Mesenchymal stem cell (in vitro differentiated cells and primary cell): ENCODE measurements around the gene DENND2D. TPM values are rescaled to one million over a fixed set of nuclear protein-coding genes. Genes with fewer than 3 reads are reported as not detected.

Source experiments
- DNase-seq: peaks from one replicate; pipeline ENCODE4 v3.0.0-alpha.2; 2013
- H2AFZ ChIP-seq: one replicate; pipeline ENCODE4 v1.6.1; 2013; ENCODE audit warnings: low read depth, mild to moderate bottlenecking, control low read depth, inconsistent platforms, low read length, moderate library complexity
- H2AK5ac ChIP-seq: 2 replicates; pipeline ENCODE4 v1.6.1; 2013; ENCODE audit warnings: low read length, moderate library complexity, mild to moderate bottlenecking, inconsistent platforms; ENCODE audit not compliant: severe bottlenecking
- H2BK120ac ChIP-seq: one replicate; pipeline ENCODE4 v1.6.1; 2013; ENCODE audit warnings: low read depth, mild to moderate bottlenecking, inconsistent platforms, low read length, moderate library complexity
- H2BK12ac ChIP-seq, 2 experiments: one replicate each; pipeline ENCODE4 v1.6.1; 2013; ENCODE audit warnings: inconsistent platforms in 2 of 2, low read length in 2 of 2, mild to moderate bottlenecking in 2 of 2, moderate library complexity in 2 of 2, control low read depth in 1 of 2
- H2BK15ac ChIP-seq: one replicate; pipeline ENCODE4 v1.6.1; 2013; ENCODE audit warnings: mild to moderate bottlenecking, low read depth, inconsistent platforms; ENCODE audit not compliant: poor library complexity, severe bottlenecking
- H2BK5ac ChIP-seq: 2 replicates; pipeline ENCODE4 v1.6.1; 2013; ENCODE audit warnings: low read depth, mild to moderate bottlenecking, low read length, control low read depth, inconsistent platforms; ENCODE audit not compliant: poor library complexity, severe bottlenecking
- H3K14ac ChIP-seq, 2 experiments: one replicate each; pipeline ENCODE4 v1.6.1; 2013; ENCODE audit warnings: inconsistent platforms in 2 of 2, low read length in 2 of 2, control low read depth in 1 of 2, mild to moderate bottlenecking in 1 of 2, moderate library complexity in 1 of 2
- H3K18ac ChIP-seq, 2 experiments: one replicate each; pipeline ENCODE4 v1.6.1; 2013; ENCODE audit warnings: inconsistent platforms in 2 of 2, low read length in 2 of 2, control low read depth in 1 of 2, low read depth in 1 of 2, mild to moderate bottlenecking in 1 of 2
- H3K23ac ChIP-seq, 2 experiments: one replicate each; pipeline ENCODE4 v1.6.1; 2013; ENCODE audit warnings: inconsistent platforms in 2 of 2, low read length in 2 of 2, mild to moderate bottlenecking in 2 of 2, moderate library complexity in 2 of 2, control low read depth in 1 of 2
- H3K27ac ChIP-seq: 2 replicates; pipeline ENCODE4 v1.5.1; 2013; ENCODE audit warnings: mild to moderate bottlenecking, moderate library complexity, low read length, control low read depth, inconsistent platforms; ENCODE audit not compliant: poor library complexity, severe bottlenecking
- H3K27me3 ChIP-seq, 2 experiments: 2 replicates each; pipeline versions ENCODE4 v1.6.1 to v1.7.0; 2013; ENCODE audit warnings: low read length in 2 of 2, mild to moderate bottlenecking in 2 of 2, moderate library complexity in 2 of 2, control low read depth in 1 of 2, inconsistent platforms in 1 of 2; ENCODE audit not compliant: control insufficient read depth in 1 of 2, insufficient read depth in 1 of 2
- H3K36me3 ChIP-seq, 2 experiments: 2 replicates each; pipeline versions ENCODE4 v1.6.1 to v1.7.0; 2013; ENCODE audit warnings: low read length in 2 of 2, control low read depth in 1 of 2, inconsistent platforms in 1 of 2, low read depth in 1 of 2, mild to moderate bottlenecking in 1 of 2; ENCODE audit not compliant: insufficient read depth in 2 of 2, control insufficient read depth in 1 of 2
- H3K4ac ChIP-seq, 2 experiments: one replicate each; pipeline ENCODE4 v1.6.1; 2013; ENCODE audit warnings: inconsistent platforms in 2 of 2, low read length in 2 of 2, mild to moderate bottlenecking in 2 of 2, moderate library complexity in 2 of 2, control low read depth in 1 of 2, low read depth in 1 of 2
- H3K4me1 ChIP-seq: 2 replicates; pipeline ENCODE4 v1.6.1; 2013; ENCODE audit warnings: low read depth, low read length, control low read depth; ENCODE audit not compliant: control insufficient read depth, insufficient read depth
- H3K4me2 ChIP-seq: 2 replicates; pipeline ENCODE4 v1.6.1; 2013; ENCODE audit warnings: low read length, mild to moderate bottlenecking, inconsistent platforms; ENCODE audit not compliant: poor library complexity, severe bottlenecking
- H3K4me3 ChIP-seq, 2 experiments: 2 replicates each; pipeline versions ENCODE4 v1.5.1 to v1.7.0; 2013; ENCODE audit warnings: low read length in 2 of 2, mild to moderate bottlenecking in 2 of 2, control low read depth in 1 of 2, low read depth in 1 of 2; ENCODE audit not compliant: insufficient read depth in 1 of 2
- H3K79me1 ChIP-seq: replicated peaks from 2 replicates; pipeline ENCODE4 v1.6.1; 2013; ENCODE audit warnings: mild to moderate bottlenecking, control low read depth, low read length, inconsistent platforms; ENCODE audit not compliant: poor library complexity, severe bottlenecking
- H3K9ac ChIP-seq: 2 replicates; pipeline ENCODE4 v1.7.0; 2013; ENCODE audit warnings: mild to moderate bottlenecking, low read length, moderate library complexity
- H3K9me3 ChIP-seq: 2 replicates; pipeline ENCODE4 v1.7.0; 2013; ENCODE audit warnings: mild to moderate bottlenecking, low read length; ENCODE audit not compliant: control insufficient read depth
- H4K8ac ChIP-seq: one replicate; pipeline ENCODE4 v1.6.1; 2013; ENCODE audit warnings: inconsistent platforms, mild to moderate bottlenecking, low read length, moderate library complexity
- H4K91ac ChIP-seq: one replicate; pipeline ENCODE4 v1.6.1; 2013; ENCODE audit warnings: mild to moderate bottlenecking, low read length, inconsistent platforms
- WGBS: methylation state at CpG from one replicate; pipeline ENCODE4 v1.1.7; 2013; ENCODE audit warnings: mixed read lengths; 5-methylcytosine and 5-hydroxymethylcytosine counted together
- polyA plus RNA-seq, 2 experiments: library from polyadenylated mRNA; stranded (reverse); fragments of 200-250 nt; gene quantifications; one replicate each; pipeline ENCODE4 v1.2.3, GENCODE V29; 2013

The DENND2D gene
- polyA plus RNA-seq (2013, experiment 1 of 2), result 0.95 TPM
- 0.85 TPM for polyA plus RNA-seq (2013, experiment 2 of 2)

- no peak within 1 kb of the TSS for H3K27ac ChIP-seq
- no peak within 1 kb of the TSS for H3K9ac ChIP-seq
- no peak within 1 kb of the TSS for H3K4me2 ChIP-seq
- peak within 1 kb of the TSS in 1 of 2 experiments; percentile 72 for H3K14ac ChIP-seq
- peaks cover 13% of the 10 kb centered on the region for H3K4me1 ChIP-seq
- H4K8ac ChIP-seq, result no peak within 1 kb of the TSS
- no peak within 1 kb of the TSS for H4K91ac ChIP-seq
- no peaks in the 10 kb centered on the region for H3K9me3 ChIP-seq
- H3K79me1 ChIP-seq, result no peaks in the 10 kb centered on the region
- H2BK5ac ChIP-seq, result no peak within 1 kb of the TSS
- peak within 1 kb of the TSS; percentile 18 for H2BK15ac ChIP-seq
- peaks cover 10 to 15% of the 10 kb centered on the region in 2 experiments for H3K27me3 ChIP-seq
- WGBS, result 92% methylated on average over 17 of the region's 17 CpGs
- no peak within 1 kb of the TSS for H2BK12ac ChIP-seq
- no peak within 1 kb of the TSS for H2AK5ac ChIP-seq
- H3K36me3 ChIP-seq, result peaks cover 6 to 12% of the 10 kb centered on the region in 2 experiments
- H3K4ac ChIP-seq, result no peak within 1 kb of the TSS
- H2BK120ac ChIP-seq, result peak within 1 kb of the TSS; percentile 22
- H2AFZ ChIP-seq, result no peak within 1 kb of the TSS
- H3K23ac ChIP-seq, result no peak within 1 kb of the TSS
- peak within 1 kb of the TSS in 1 of 2 experiments; percentile 23 for H3K4me3 ChIP-seq
- no peak for DNase-seq
- no peak within 1 kb of the TSS for H3K18ac ChIP-seq
Measured at GRCh38 chr1:111199881-111200801, at the start of gene DENND2D. DENND2D (minus strand) TSS chr1:111200646; CDS start chr1:111200459, 187 bp downstream.

GRCh38 chr1:111249960-111250359 lies 49.5 kb upstream of the DENND2D start:
- no peak overlapping the region for H2AK5ac ChIP-seq
- H4K91ac ChIP-seq, result no peak overlapping the region
- H3K9ac ChIP-seq, result no peak overlapping the region
- no peak for DNase-seq
- H3K23ac ChIP-seq, result no peak overlapping the region
- no peaks in the 10 kb centered on the region for H3K79me1 ChIP-seq
- H3K4ac ChIP-seq, result no peak overlapping the region
- WGBS, result 58% methylated on average over 4 of the region's 4 CpGs
- no peak overlapping the region for H4K8ac ChIP-seq
- no peaks in the 10 kb centered on the region for H3K4me1 ChIP-seq
- no peaks in the 10 kb centered on the region for H3K9me3 ChIP-seq
- H3K36me3 ChIP-seq, result no peaks in the 10 kb centered on the region
- no peak overlapping the region for H3K4me2 ChIP-seq
- no peak overlapping the region for H3K27ac ChIP-seq
- H2AFZ ChIP-seq, result no peak overlapping the region
- H3K14ac ChIP-seq, result no peak overlapping the region
- H3K18ac ChIP-seq, result no peak overlapping the region
- H2BK15ac ChIP-seq, result no peak overlapping the region
- H3K4me3 ChIP-seq, result no peak overlapping the region
- H2BK12ac ChIP-seq, result no peak overlapping the region
- no peak overlapping the region for H2BK120ac ChIP-seq
- H3K27me3 ChIP-seq, result peaks cover 11 to 33% of the 10 kb centered on the region in 2 experiments
- no peak overlapping the region for H2BK5ac ChIP-seq

- no peak overlapping the region for H3K14ac ChIP-seq
- no peaks in the 10 kb centered on the region for H3K4me1 ChIP-seq
- 72% methylated on average over 4 of the region's 5 CpGs for WGBS
- no peak overlapping the region for H2AFZ ChIP-seq
- no peaks in the 10 kb centered on the region for H3K9me3 ChIP-seq
- H3K4me3 ChIP-seq, result no peak overlapping the region
- H2BK12ac ChIP-seq, result no peak overlapping the region
- H3K27ac ChIP-seq, result no peak overlapping the region
- H3K4ac ChIP-seq, result no peak overlapping the region
- no peak overlapping the region for H2AK5ac ChIP-seq
- H4K91ac ChIP-seq, result no peak overlapping the region
- H2BK120ac ChIP-seq, result no peak overlapping the region
- DNase-seq, result no peak
- H3K79me1 ChIP-seq, result no peaks in the 10 kb centered on the region
- H3K27me3 ChIP-seq, result peaks cover 0 to 13% of the 10 kb centered on the region in 2 experiments
- H2BK15ac ChIP-seq, result no peak overlapping the region
- no peak overlapping the region for H3K9ac ChIP-seq
- no peak overlapping the region for H4K8ac ChIP-seq
- H3K18ac ChIP-seq, result no peak overlapping the region
- no peaks in the 10 kb centered on the region for H3K36me3 ChIP-seq
- H3K23ac ChIP-seq, result no peak overlapping the region
- no peak overlapping the region for H2BK5ac ChIP-seq
- no peak overlapping the region for H3K4me2 ChIP-seq
Measured at GRCh38 chr1:111247125-111247838, 46.8 kb upstream of the DENND2D start.
